ENCODE data around the gene ZNF768.

Gene ZNF768

DNA sequence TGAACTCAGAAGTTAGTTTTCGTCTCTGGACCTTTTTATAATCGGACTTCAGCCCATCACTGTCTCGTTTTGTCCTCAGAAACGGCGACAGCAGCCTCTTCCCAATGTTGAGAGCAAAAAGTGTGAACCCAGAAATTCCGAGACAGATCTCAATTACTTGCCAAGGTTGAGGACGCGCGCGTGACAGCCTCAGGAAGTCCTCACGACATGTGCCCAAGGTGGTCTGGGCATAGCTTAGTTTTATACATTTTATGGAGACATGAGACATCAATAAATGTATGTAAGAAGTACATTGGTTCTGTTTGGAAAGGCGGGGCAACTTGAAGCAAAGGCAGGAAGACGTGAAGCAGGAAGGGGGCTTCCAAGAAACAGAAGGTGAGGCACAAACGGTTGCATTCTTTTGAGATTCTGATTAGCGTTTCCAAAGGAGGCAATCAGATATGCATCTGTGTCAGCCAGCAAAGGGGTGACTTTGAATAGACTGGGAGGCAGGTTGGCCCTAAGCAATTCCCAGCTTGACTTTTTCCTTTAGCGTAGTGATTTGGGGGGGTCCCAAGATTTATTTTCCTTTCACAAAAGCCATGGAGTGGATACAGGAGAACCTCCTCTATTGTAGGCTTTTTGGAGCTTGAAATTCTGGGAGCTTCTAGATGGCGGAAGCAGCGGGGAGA is 8.9 kb upstream of the ZNF768 start:
- peak overlapping the region; percentile 94 for H3K4me3 ChIP-seq (ENCODE audit: low read length)
- peak; percentile 28 for DNase-seq (ENCODE audit: low read depth)
- TF ChIP-seq CTCF (IDR thresholded peaks at IDR 0.05; ENCODE audit: insufficient read depth, low read depth, low read length, missing control alignments): no peak

GRCh38 chr16:30534368-30535105 is 8.2 kb upstream of the ZNF768 start, which contains the start of gene ZNF747:
Gene ZNF747 (minus strand): TSS chr16:30534858. CDS start chr16:30534679, 179 bp downstream.
- peak; percentile 89 for DNase-seq (ENCODE audit: low read depth)
- peak within 1 kb of the TSS; percentile 94 for H3K4me3 ChIP-seq (ENCODE audit: low read length)
- TF ChIP-seq CTCF (IDR thresholded peaks at IDR 0.05; ENCODE audit: insufficient read depth, low read depth, low read length, missing control alignments): no peak

DNA sequence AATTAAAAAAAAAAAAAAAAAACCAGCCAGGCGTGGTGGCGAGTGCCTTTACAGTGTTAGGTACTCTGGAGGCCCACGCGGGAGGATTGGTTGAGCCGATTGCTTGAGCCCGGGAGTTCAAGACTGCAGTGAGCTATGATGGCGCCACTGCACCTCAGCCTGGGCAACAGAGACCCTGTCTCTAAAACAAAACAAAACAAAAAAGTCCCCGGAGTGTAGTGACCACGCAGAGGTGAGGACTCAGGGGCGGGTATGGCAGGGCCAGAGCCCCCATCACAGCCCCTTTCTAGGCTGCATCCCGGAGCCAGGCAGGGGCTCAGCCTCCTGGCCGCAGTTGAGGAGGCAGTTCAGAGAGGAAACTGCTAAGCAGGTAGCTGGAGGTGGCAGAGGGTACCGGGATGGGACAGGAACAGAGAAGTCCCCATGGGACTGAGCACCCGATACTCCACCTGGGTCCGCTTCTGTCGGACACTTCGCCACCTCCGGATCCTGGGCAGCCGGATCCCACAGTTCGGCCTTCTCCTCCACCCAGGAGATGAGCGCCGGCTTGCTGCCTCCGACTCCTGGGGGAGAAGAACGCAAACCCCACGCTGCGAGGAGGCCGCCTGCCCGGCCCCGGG is 7.5 kb upstream of the ZNF768 start:
- no peak for TF ChIP-seq CTCF (IDR thresholded peaks at IDR 0.05; ENCODE audit: insufficient read depth, low read depth, low read length, missing control alignments)
- peak overlapping the region; percentile 94 for H3K4me3 ChIP-seq (ENCODE audit: low read length)
- DNase-seq (ENCODE audit: low read depth): no peak

DNA sequence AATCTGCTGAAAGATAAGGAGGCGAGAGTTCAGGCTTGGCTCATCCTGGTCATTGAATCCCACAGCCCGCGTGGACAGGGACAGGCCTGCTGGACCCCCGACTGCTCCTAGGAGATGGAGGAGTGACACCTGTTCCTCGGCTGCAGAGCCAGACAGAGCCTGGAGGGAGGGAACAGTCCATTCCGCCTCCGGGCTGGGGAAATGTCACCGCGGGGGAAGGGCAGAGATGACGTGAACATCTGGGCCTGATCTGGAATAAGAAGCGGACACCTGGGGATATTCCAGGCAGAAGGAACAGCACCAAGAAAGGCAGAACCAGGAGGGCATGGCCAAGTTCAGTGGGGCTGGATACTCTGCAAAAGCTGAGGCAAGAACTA is 6.8 kb upstream of the ZNF768 start:
- peak overlapping the region; percentile 94 for H3K4me3 ChIP-seq (ENCODE audit: low read length)
- no peak for DNase-seq (ENCODE audit: low read depth)
- TF ChIP-seq CTCF (IDR thresholded peaks at IDR 0.05; ENCODE audit: insufficient read depth, low read depth, low read length, missing control alignments): no peak

GRCh38 chr16:30532285-30533145 is 6.1 kb upstream of the ZNF768 start:
- H3K4me3 ChIP-seq (ENCODE audit: low read length): no peak overlapping the region
- no peak for TF ChIP-seq CTCF (IDR thresholded peaks at IDR 0.05; ENCODE audit: insufficient read depth, low read depth, low read length, missing control alignments)
- DNase-seq (ENCODE audit: low read depth): no peak

GRCh38 chr16:30530163-30531037 is 4.0 kb upstream of the ZNF768 start:
- DNase-seq (ENCODE audit: low read depth): peak; percentile 37
- H3K4me3 ChIP-seq (ENCODE audit: low read length): no peak overlapping the region
- no peak for TF ChIP-seq CTCF (IDR thresholded peaks at IDR 0.05; ENCODE audit: insufficient read depth, low read depth, low read length, missing control alignments)

Measured in epithelial cell of esophagus (primary cell).